ENCODE results near the gene F12. TPM values are rescaled to one million over a fixed set of nuclear protein-coding genes. Genes with fewer than 3 reads are reported as not detected.

F12 gene
- total RNA-seq, 1 experiment from 2014 or later: 13.4 TPM

- ChIA-PET POLR2A (no interaction called here), CTCF (no interaction called here)
- no peaks in the 10 kb centered on the region for H3K36me3 ChIP-seq (ENCODE audit: control insufficient read depth, insufficient read depth, low read length)
- H3K4me3 ChIP-seq (ENCODE audit: low read depth in 2 of 2, low read length in 2 of 2): no peak overlapping the region
- no peak for TF ChIP-seq TCF7L2 (IDR thresholded peaks at IDR 0.05; ENCODE audit: low read depth, low read length)
- TF ChIP-seq REST (IDR thresholded peaks at IDR 0.05; ENCODE audit: insufficient read depth in 1 of 2, low read depth in 2 of 2, low read length in 1 of 2): no peak
- no peak for TF ChIP-seq SIN3A (IDR thresholded peaks at IDR 0.05; ENCODE audit: borderline replicate concordance, insufficient read depth, low read depth, low read length)
- TF ChIP-seq CTCF (IDR thresholded peaks at IDR 0.05): no peak
- TF ChIP-seq POLR2AphosphoS5 (IDR thresholded peaks at IDR 0.05; ENCODE audit: low read depth, low read length): no peak
- ATAC-seq: no peak
- BruUV-seq (replicated peaks): no TSS peak
- no peaks in the 10 kb centered on the region for H3K9me3 ChIP-seq (ENCODE audit: control insufficient read depth, insufficient read depth, low read depth, low read length)
- no peak overlapping the region for H3K27ac ChIP-seq (ENCODE audit: low read length)
- intact Hi-C loops (cut with micrococcal nuclease; ENCODE audit: unreplicated experiment) (no loop called here), in situ Hi-C loops (cut with HindIII; ENCODE audit: low pct_unique_long_range_greater_than_20kb, low sequenced_read_pairs) (no loop called here)
- no peak for DNase-seq (ENCODE audit: low read depth, low spot score)
- H3K27me3 ChIP-seq (ENCODE audit: control insufficient read depth, insufficient read depth, low read length): no peaks in the 10 kb centered on the region
- H3K4me1 ChIP-seq (ENCODE audit: control insufficient read depth, insufficient read depth, low read length): peaks cover 20% of the 10 kb centered on the region
Observed at GRCh38 chr5:177364159-177364962, 45.0 kb downstream of the F12 start.

- ChIA-PET CTCF (no interaction called here), POLR2A (no interaction called here)
- DNase-seq (ENCODE audit: low read depth, low spot score) (no peak), ATAC-seq (no peak)
- no peak for TF ChIP-seq SIN3A (IDR thresholded peaks at IDR 0.05; ENCODE audit: borderline replicate concordance, insufficient read depth, low read depth, low read length)
- no peak for TF ChIP-seq REST (IDR thresholded peaks at IDR 0.05; ENCODE audit: insufficient read depth in 1 of 2, low read depth in 2 of 2, low read length in 1 of 2)
- no peak for TF ChIP-seq POLR2AphosphoS5 (IDR thresholded peaks at IDR 0.05; ENCODE audit: low read depth, low read length)
- no peak for TF ChIP-seq CTCF (IDR thresholded peaks at IDR 0.05)
- no peak for TF ChIP-seq TCF7L2 (IDR thresholded peaks at IDR 0.05; ENCODE audit: low read depth, low read length)
- no peaks in the 10 kb centered on the region for H3K36me3 ChIP-seq (ENCODE audit: control insufficient read depth, insufficient read depth, low read length)
- no TSS peak for BruUV-seq (replicated peaks)
- H3K27ac ChIP-seq (ENCODE audit: low read length): no peak overlapping the region; the same call in 1 of the 2 replicates
- intact Hi-C loops (cut with micrococcal nuclease; ENCODE audit: unreplicated experiment): no loop called here
- in situ Hi-C loops (cut with HindIII; ENCODE audit: low pct_unique_long_range_greater_than_20kb, low sequenced_read_pairs): no loop called here
- H3K4me3 ChIP-seq (ENCODE audit: low read depth in 2 of 2, low read length in 2 of 2): peak overlapping the region; percentile 45 to 61
- H3K4me1 ChIP-seq (ENCODE audit: control insufficient read depth, insufficient read depth, low read length): peaks cover 20% of the 10 kb centered on the region
- H3K27me3 ChIP-seq (ENCODE audit: control insufficient read depth, insufficient read depth, low read length): no peaks in the 10 kb centered on the region
- H3K9me3 ChIP-seq (ENCODE audit: control insufficient read depth, insufficient read depth, low read depth, low read length): no peaks in the 10 kb centered on the region
Observed at GRCh38 chr5:177363565-177363964, 45.8 kb downstream of the F12 start.

Measured in Panc1 (cell line).